ENCODE measurements around the gene ASCC2.

ASCC2 gene

DNA sequence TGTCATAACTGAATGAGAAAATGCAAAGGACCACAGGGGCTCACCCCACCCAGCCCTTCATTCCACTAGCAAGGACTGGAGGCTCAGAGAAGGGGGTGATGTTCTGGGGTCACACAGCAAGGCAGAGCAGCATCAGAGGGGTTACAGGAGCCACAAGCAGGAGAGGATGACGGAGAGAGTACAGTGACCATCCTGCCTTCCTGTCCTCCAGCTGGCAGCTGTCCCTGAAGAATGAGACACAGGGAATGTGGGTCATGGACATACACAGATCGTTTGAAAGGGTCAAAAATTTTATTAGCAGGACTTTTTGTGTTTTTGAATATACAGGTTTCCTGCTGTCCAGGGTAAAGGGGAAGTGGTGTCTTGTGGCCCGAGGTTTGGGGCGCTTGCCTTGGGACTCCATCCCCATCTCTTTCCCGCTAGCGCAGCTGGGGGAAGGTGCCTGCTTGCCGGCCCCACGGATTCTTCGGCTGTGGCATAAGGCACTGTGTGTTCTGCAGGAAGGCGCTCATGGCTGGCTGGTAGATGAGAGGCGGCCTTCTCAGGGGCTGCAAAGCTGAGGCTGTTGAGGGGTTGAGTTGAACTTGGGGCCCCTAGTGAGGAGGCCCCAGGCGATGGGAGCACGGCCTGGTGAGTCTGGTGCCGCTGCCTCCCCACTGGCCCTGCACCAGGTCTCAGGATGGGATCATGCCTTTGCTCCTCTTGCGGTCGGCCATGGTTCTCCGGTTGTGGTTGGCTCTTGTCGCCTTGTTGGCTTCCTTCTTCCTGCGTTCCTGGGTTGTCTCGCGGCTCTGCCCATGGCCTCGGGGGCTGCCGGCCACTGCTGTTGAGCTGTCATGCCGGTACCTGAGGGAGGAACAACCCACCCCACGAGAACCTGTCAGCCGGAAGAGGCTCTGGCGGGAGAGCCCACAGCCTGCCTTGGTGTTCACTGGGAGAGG lies 49.5 kb downstream of the ASCC2 start:
- in situ Hi-C loops (cut with MboI; ENCODE audit: low sequenced_read_pairs, unreplicated experiment), result no loop called here
- DNase-seq (ENCODE audit: low spot score), result no peak
- TF ChIP-seq, protein P1, sequence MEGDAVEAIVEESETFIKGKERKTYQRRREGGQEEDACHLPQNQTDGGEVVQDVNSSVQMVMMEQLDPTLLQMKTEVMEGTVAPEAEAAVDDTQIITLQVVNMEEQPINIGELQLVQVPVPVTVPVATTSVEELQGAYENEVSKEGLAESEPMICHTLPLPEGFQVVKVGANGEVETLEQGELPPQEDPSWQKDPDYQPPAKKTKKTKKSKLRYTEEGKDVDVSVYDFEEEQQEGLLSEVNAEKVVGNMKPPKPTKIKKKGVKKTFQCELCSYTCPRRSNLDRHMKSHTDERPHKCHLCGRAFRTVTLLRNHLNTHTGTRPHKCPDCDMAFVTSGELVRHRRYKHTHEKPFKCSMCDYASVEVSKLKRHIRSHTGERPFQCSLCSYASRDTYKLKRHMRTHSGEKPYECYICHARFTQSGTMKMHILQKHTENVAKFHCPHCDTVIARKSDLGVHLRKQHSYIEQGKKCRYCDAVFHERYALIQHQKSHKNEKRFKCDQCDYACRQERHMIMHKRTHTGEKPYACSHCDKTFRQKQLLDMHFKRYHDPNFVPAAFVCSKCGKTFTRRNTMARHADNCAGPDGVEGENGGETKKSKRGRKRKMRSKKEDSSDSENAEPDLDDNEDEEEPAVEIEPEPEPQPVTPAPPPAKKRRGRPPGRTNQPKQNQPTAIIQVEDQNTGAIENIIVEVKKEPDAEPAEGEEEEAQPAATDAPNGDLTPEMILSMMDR (IDR thresholded peaks at IDR 0.05; ENCODE audit: borderline replicate concordance, control extremely low read depth, extremely low read depth, insufficient read depth, missing control alignments), result no peak

DNA sequence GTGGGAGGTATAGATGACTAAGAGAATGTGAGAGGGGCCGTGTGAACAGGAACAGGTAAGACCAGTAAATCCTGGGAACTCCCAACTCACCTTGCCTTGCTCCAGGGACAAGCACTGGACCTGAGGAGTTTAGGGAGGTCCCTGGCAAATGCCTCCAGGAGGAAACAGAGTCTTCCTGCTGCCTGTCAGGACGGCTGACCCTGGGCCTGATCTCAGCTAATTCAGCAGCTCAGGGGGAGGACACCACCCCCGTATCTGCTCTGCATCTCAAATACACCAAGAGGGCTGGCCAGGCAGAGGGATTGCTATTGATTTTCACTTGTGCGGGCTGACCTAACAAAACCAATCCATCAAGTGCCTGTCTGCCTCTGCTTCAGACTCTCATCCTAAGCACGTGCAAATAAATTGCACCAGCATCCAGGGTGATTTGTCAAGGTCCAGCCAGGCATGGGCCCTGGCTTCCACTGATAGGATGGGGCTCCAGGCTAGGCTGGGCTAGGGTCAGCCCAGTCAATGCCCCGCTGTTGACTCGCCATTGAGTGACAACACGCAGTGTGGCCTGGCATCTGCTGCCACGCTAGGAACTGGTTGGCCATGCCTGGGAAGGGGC lies 50.6 kb downstream of the ASCC2 start:
- TF ChIP-seq, protein P1 (IDR thresholded peaks at IDR 0.05; ENCODE audit: borderline replicate concordance, control extremely low read depth, extremely low read depth, insufficient read depth, missing control alignments), result no peak
- in situ Hi-C loops (cut with MboI; ENCODE audit: low sequenced_read_pairs, unreplicated experiment), result no loop called here
- no peak for DNase-seq (ENCODE audit: low spot score)

DNA sequence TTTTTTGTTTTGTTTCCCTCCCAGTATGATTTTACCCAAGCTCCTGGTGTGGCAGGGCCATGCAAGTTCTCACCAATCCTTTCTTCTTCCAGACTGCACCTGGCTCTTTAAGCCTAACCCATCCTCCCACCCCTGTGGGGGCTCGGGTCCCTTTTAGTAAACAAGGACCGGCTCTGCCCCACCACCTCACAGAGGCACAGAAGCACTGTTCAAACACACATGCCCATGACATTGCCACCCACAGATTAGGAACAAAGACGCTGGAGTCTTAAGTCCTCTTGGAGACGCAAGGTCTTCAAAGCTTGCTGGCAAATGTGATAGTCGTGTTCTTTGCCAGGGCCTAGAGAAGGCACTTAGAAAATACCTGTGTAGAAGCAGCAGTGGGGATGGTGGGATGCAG lies 52.0 kb downstream of the ASCC2 start:
- in situ Hi-C loops (cut with MboI; ENCODE audit: low sequenced_read_pairs, unreplicated experiment), result no loop called here
- TF ChIP-seq, protein P1 (IDR thresholded peaks at IDR 0.05; ENCODE audit: borderline replicate concordance, control extremely low read depth, extremely low read depth, insufficient read depth, missing control alignments), result no peak
- no peak for DNase-seq (ENCODE audit: low spot score)

DNA sequence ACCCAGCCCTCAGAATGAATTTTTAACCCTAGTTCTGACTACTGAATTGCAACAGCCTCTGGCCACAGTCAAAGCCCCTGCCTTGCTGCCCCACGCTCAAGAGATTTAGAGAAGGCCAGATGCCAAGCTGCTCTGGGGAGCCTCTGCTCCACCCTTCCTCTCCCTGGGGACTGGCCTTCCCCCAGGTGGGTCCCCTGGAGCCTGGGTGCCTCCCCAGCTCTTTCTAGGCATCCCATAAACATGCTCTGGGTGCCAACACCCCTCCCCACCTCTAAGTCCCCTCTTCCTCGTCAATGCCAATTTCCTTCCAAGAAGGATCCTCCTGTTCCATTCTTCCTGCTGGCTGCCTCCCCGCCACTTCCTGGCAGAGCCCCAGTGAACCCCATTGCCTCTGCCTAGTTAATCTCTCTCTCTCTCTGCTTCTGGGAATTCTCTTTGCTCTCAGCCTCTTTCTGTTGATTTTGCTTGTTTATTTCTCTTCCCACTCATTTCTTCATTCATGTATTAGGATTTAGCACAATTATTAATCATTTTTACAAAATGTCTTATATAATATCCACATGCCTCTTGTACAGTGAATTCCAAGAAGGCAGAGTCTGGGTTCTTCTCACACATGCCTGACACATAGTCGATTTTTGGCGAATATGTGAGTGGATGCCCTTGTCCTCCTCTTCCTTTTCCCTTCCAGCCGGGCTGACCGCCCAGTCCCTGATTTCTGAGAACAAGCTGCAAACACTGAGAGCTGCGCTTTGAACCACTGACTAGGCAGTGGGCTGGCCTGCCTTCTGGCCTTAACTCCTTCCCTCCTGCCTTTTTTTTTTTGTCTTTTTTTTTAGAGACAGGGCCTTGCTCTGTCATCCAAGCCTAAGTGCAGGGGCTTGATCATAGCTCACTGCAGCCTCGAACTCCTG lies 53.4 kb downstream of the ASCC2 start:
- TF ChIP-seq, protein P1 (IDR thresholded peaks at IDR 0.05; ENCODE audit: borderline replicate concordance, control extremely low read depth, extremely low read depth, insufficient read depth, missing control alignments), result no peak
- DNase-seq (ENCODE audit: low spot score), result no peak
- in situ Hi-C loops (cut with MboI; ENCODE audit: low sequenced_read_pairs, unreplicated experiment), result no loop called here

DNA sequence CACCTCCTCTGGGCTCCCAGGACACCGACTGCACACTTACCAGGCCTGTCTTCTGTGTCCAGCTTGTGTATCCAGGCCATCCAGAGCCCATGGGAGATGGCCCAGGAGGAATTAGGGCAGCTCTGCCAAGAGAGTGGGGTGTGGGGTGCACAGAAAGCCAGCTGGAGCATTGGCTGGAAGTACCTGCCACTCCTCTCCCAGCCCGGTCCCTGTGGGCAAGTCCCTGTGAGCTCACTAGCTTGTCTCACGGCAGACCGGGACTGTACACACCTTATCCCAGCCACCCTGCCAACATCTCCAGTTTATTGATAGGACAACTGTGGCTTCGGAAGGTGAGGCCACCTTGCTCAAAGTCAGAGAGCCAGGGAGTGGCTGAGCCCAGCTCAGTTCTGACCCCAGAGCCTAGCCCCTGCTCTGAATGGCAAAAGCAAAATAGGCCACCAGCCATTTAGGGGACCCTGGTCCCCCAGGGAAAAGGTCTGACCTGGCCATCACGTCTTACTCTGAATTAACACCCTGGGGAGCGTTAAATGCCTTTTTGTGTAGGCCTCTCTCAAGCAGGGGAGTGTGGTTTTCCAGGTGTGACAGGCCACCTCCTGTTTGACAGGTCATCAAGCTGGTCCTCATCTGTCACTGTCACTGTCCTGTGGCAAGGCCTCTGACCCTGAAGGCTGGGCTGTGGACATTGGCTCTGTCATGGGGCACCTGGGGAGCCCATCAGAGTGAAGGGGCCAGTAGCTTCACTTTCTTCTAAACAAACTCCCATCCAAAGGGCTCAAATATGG lies 55.8 kb downstream of the ASCC2 start:
- DNase-seq (ENCODE audit: low spot score), result no peak
- TF ChIP-seq, protein P1 (IDR thresholded peaks at IDR 0.05; ENCODE audit: borderline replicate concordance, control extremely low read depth, extremely low read depth, insufficient read depth, missing control alignments), result no peak
- in situ Hi-C loops (cut with MboI; ENCODE audit: low sequenced_read_pairs, unreplicated experiment), result no loop called here
